Iris pigment epithelial cell (primary cell): ENCODE measurements around the gene TUBB6.

Experiments
- DNase-seq: peaks from one replicate; pipeline ENCODE4 v3.0.0-alpha.2; 2011; ENCODE audit warnings: low read depth

Gene TUBB6

DNA sequence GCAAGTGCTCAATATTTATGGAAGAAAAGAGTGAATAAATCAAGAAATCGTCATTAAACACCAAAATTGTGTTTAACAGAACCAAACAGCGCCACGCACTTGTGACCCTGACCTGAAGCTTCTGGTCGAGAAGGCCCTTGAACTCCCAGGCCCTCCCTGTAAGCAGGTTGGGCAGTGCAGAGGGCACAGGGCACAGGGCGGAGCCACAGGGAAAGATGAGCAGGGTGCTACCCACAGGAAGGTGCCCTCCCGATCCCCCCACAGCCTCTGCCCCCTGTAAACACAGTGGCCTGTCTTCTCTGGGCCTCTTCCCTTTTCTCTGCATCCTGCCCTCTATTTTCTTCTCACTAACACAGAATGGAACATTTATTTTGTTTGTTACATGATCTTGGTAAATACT lies 16.9 kb upstream of the TUBB6 start:
- no peak for DNase-seq

- no peak for DNase-seq
These were observed 16.4 kb upstream of the TUBB6 start for GRCh38 chr18:12291690-12292089.

- DNase-seq: no peak
These were observed 14.2 kb upstream of the TUBB6 start for GRCh38 chr18:12293831-12294230.

GRCh38 chr18:12295389-12296086 lies 12.5 kb upstream of the TUBB6 start:
- DNase-seq: peak; percentile 66

- DNase-seq: peak; percentile 49
These were observed 12.0 kb upstream of the TUBB6 start for GRCh38 chr18:12296087-12296403.

- DNase-seq: no peak
These were observed 11.6 kb upstream of the TUBB6 start for GRCh38 chr18:12296457-12296856.

GRCh38 chr18:12299862-12300261 lies 8.2 kb upstream of the TUBB6 start:
- DNase-seq: no peak

GRCh38 chr18:12301263-12302005 lies 6.6 kb upstream of the TUBB6 start:
- no peak for DNase-seq

DNA sequence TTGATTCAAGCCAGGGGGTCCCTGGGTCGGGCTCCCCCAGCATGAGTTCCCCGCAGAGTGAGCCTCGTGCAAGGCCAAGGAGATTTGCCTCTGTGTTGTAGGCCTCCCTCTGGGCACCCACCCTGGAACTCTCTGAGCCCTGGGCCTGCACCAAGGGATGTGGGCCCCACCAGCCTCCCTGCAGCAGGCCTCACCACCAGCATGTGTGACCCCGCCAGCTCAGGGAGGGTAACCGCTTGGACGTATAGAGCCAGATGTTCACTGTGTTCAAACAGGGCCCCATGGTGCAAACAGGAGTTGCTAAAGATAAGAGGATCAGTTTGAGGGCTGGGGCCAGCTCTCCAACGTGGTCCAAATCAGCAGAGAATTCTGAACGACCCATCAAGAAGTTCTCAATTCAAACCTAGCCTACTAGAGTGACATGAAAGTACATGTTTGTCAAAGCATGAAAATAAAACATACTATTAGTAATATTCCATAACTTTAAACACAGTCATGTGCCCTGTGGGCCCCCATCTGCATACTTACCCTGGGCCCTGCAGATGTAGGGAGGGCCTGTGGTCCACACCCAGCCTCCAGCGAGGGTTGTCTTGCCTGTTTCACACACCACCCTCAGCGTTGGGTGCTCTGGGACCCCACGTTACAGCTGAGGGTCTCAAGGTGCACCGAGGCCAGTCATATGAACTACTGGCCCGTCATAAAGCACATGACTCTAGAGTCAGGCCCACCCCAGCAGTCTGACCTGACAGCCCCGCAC lies 5.5 kb upstream of the TUBB6 start:
- DNase-seq: no peak

DNA sequence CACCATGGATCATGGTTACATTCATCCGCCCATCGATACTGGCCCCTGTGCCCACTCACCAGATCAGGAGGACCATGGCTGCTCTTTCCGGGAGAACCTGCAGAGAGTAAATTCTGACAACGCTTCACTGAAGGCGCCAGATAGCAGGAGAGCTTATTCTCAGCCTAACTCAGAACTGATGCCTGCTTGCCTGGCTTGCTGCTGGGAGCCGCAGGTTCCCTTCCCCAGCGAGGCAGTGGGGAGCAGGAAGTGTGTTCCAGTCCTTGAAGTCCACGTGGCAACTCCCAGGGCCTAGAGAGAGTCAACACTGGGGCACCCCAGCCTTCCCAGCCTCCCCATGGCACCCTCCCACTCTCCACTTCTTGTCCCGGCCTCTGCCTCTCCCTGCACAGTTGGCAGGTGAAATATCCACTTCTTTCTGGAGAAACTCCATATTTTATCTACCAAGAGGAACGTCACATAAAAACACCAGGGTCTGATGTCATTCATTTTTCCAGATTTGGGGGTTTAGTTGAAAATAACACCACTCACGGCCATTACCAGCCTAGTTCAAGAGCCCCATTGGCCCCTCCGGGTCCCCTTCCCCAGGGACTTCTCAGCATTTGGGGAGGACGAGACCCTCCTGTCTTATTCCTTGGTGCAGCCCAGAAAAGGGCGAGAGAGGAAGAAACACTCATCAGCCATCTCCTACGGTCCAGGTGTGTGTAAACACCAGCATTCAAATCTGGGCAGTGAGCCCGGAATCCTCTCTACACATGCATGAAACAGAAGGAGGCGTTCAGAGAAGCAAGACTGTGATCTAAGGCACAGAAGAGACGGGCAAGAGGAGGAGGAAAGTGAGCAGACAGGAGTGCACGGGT lies 3.5 kb upstream of the TUBB6 start:
- DNase-seq: peak; percentile 69

- DNase-seq: no peak
These were observed 2.8 kb upstream of the TUBB6 start for GRCh38 chr18:12305211-12305610.

- DNase-seq: no peak
These were observed 2.0 kb upstream of the TUBB6 start for GRCh38 chr18:12305930-12306629.

- peak; percentile 85 for DNase-seq
These were observed 1.0 kb upstream of the TUBB6 start for GRCh38 chr18:12306752-12307700.

DNA sequence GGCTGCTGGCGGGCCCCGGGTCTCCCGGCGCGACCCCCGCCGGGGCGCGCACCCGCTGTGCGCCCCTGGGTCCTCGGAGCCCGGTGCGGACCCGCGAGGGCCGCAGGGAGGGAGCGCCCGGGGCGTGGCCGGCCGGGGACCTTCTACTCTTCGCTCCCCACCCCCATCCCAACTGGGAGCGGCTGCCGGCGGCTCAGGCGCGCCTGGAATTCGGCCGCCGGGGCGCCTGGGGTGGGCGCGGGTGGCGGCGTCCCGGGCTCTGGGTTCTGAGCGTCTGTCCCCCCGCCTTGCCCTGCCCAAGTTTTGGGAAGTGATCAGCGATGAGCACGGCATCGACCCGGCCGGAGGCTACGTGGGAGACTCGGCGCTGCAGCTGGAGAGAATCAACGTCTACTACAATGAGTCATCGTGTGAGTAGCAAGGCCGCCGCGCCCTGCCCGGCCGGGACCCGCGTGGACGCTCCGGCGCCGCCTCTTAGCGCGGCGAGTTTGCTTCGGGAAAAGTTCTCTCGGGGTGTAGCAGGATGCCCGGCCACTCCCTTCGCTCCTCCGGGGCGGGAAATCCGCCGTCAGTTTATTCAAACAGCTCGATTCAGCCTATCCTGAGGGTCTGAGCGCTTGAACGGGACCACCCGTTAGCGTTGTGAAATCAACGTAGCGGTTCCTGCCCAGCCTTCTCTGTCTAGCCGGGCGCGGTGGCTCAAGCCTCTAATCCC lies 502 bp downstream of the TUBB6 start:
- peak; percentile 91 for DNase-seq

GRCh38 chr18:12309683-12310198 lies 1.7 kb downstream of the TUBB6 start:
- DNase-seq: no peak

GRCh38 chr18:12310762-12311161 lies 2.7 kb downstream of the TUBB6 start:
- no peak for DNase-seq

GRCh38 chr18:12312976-12313375 lies 4.9 kb downstream of the TUBB6 start:
- no peak for DNase-seq

- DNase-seq: no peak
These were observed 5.6 kb downstream of the TUBB6 start for GRCh38 chr18:12313530-12314245.
